Thymus (tissue), 11 donors: ENCODE data around the gene MS4A15. TPM values are rescaled to one million over a fixed set of nuclear protein-coding genes. Genes with fewer than 3 reads are reported as not detected.

ENCODE experiments used
- DNase-seq, 9 donors: peaks; one replicate each; pipeline ENCODE4 v3.0.0-alpha.2; 2013; ENCODE audit warnings: low spot score in 9 of 9, low read depth in 6 of 9, missing footprints in 1 of 9
- H3K27ac ChIP-seq, 2 donors: one replicate each; pipeline ENCODE4 v1.5.1; 2013; ENCODE audit warnings: control low read depth in 1 of 2, low read depth in 1 of 2, low read length in 1 of 2, mild to moderate bottlenecking in 1 of 2, moderate library complexity in 1 of 2
- H3K27me3 ChIP-seq, 2 donors: one replicate each; pipeline ENCODE4 v1.5.1; 2013; ENCODE audit warnings: low read length in 1 of 2; ENCODE audit not compliant: control insufficient read depth in 2 of 2, insufficient read depth in 1 of 2
- H3K36me3 ChIP-seq, 2 donors: one replicate each; pipeline ENCODE4 v1.5.1; 2013; ENCODE audit warnings: low read length in 1 of 2, mild to moderate bottlenecking in 1 of 2, moderate library complexity in 1 of 2; ENCODE audit not compliant: control insufficient read depth in 2 of 2, insufficient read depth in 2 of 2
- H3K4me1 ChIP-seq, 2 donors: one replicate each; pipeline ENCODE4 v1.5.1; 2013; ENCODE audit warnings: low read length in 2 of 2; ENCODE audit not compliant: control insufficient read depth in 2 of 2, insufficient read depth in 2 of 2
- H3K4me3 ChIP-seq, 2 donors: one replicate each; pipeline ENCODE4 v1.5.1; 2013; ENCODE audit warnings: low read length in 2 of 2, control low read depth in 1 of 2, mild to moderate bottlenecking in 1 of 2
- H3K9me3 ChIP-seq, 2 donors: one replicate each; pipeline ENCODE4 v1.5.1; 2013; ENCODE audit warnings: low read length in 1 of 2, mild to moderate bottlenecking in 1 of 2; ENCODE audit not compliant: control insufficient read depth in 2 of 2, insufficient read depth in 1 of 2
- whole genome bisulfite sequencing: extraction: QIAGEN DNeasy Blood & Tissue Kit; methylation state at CpG from one replicate; pipeline ENCODE4 v1.1.7; 2013; 5-methylcytosine and 5-hydroxymethylcytosine counted together
- polyA plus RNA-seq: library from polyadenylated mRNA; stranded (reverse); fragments of 200-250 nt; gene quantifications from one replicate; pipeline ENCODE4 v1.2.3, GENCODE V29; 2013
- total RNA-seq: library from RNA; stranded (reverse); fragments of 120-200 nt; gene quantifications from one replicate; pipeline ENCODE4 v1.2.4, GENCODE V29; 2013
- donor health status: healthy.

The MS4A15 gene
- total and polyA plus RNA-seq, 2 donors: 0.23 TPM; not detected in 1

GRCh38 chr11:60786811-60787567, 30.3 kb downstream of the MS4A15 start:
- 91% methylated on average over 15 of the region's 15 CpGs for WGBS
- Histone ChIP-seq H3K27me3 (peaks cover 0 to 2% of the 10 kb centered on the region in 2 donors), H3K4me3 (no peak overlapping the region), H3K4me1 (peaks cover 0 to 5% of the 10 kb centered on the region in 2 donors), H3K36me3 (no peaks in the 10 kb centered on the region), H3K27ac (no peak overlapping the region), H3K9me3 (peaks cover 0 to 6% of the 10 kb centered on the region in 2 donors)
- DNase-seq: no peak

- H3K4me3 ChIP-seq: no peak overlapping the region
- H3K27ac ChIP-seq: no peak overlapping the region
- no peaks in the 10 kb centered on the region for H3K36me3 ChIP-seq
- WGBS: 89% methylated on average over 7 of the region's 7 CpGs
- H3K4me1 ChIP-seq: peaks cover 0 to 5% of the 10 kb centered on the region in 2 donors
- peaks cover 0 to 2% of the 10 kb centered on the region in 2 donors for H3K27me3 ChIP-seq
- no peak for DNase-seq
- peaks cover 0 to 6% of the 10 kb centered on the region in 2 donors for H3K9me3 ChIP-seq
These were observed 31.9 kb downstream of the MS4A15 start for GRCh38 chr11:60788401-60789125.

DNA sequence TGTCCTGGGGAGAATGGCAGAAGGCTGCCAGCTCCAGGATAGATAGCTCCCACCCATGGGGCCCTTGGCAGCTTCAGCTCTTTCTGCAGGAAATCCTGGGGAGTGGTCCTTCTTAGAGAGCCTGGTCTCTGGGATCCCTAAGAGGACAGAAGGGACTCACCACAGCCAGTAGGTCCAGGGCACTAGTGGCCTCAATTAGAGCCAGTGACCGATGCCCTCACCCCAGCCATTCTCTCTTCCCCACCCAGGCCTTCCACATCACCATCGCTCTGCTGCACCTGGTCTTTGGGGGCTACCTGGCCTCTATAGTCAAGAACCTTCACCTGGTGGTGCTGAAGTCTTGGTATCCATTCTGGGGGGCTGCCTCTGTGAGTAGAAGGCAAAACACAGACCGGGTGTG, 34.1 kb downstream of the MS4A15 start:
- no peak for DNase-seq
- H3K27ac ChIP-seq: no peak overlapping the region
- peaks cover 0 to 6% of the 10 kb centered on the region in 2 donors for H3K9me3 ChIP-seq
- peaks cover 0 to 2% of the 10 kb centered on the region in 2 donors for H3K27me3 ChIP-seq
- H3K4me3 ChIP-seq: no peak overlapping the region
- peaks cover 0 to 5% of the 10 kb centered on the region in 2 donors for H3K4me1 ChIP-seq
- no peaks in the 10 kb centered on the region for H3K36me3 ChIP-seq
- WGBS: 96% methylated on average over 3 of the region's 3 CpGs

GRCh38 chr11:60791153-60791933, 34.7 kb downstream of the MS4A15 start:
- no peak for DNase-seq
- Histone ChIP-seq H3K4me3 (no peak overlapping the region), H3K9me3 (peaks cover 0 to 6% of the 10 kb centered on the region in 2 donors), H3K27ac (no peak overlapping the region), H3K4me1 (peaks cover 0 to 5% of the 10 kb centered on the region in 2 donors), H3K36me3 (no peaks in the 10 kb centered on the region), H3K27me3 (peaks cover 0 to 2% of the 10 kb centered on the region in 2 donors)
- WGBS: 96% methylated on average over 4 of the region's 4 CpGs

GRCh38 chr11:60792521-60792920, 35.9 kb downstream of the MS4A15 start:
- WGBS: 78% methylated on average over 3 of the region's 3 CpGs

GRCh38 chr11:60795291-60795690, 38.6 kb downstream of the MS4A15 start:
- Histone ChIP-seq H3K27ac (no peak overlapping the region), H3K4me3 (no peak overlapping the region), H3K9me3 (peaks cover 0 to 9% of the 10 kb centered on the region in 2 donors), H3K4me1 (no peaks in the 10 kb centered on the region), H3K36me3 (no peaks in the 10 kb centered on the region), H3K27me3 (peaks cover 0 to 18% of the 10 kb centered on the region in 2 donors)
- DNase-seq: no peak
- WGBS: 87% methylated on average over 6 of the region's 6 CpGs

More at GRCh38 chr11:60792521-60792920, 35.9 kb downstream of the MS4A15 start:
- H3K9me3 ChIP-seq: peaks cover 0 to 6% of the 10 kb centered on the region in 2 donors
- no peak overlapping the region for H3K27ac ChIP-seq
- peaks cover 0 to 2% of the 10 kb centered on the region in 2 donors for H3K27me3 ChIP-seq
- no peaks in the 10 kb centered on the region for H3K36me3 ChIP-seq
- no peaks in the 10 kb centered on the region for H3K4me1 ChIP-seq
- no peak for DNase-seq
- no peak overlapping the region for H3K4me3 ChIP-seq

DNA sequence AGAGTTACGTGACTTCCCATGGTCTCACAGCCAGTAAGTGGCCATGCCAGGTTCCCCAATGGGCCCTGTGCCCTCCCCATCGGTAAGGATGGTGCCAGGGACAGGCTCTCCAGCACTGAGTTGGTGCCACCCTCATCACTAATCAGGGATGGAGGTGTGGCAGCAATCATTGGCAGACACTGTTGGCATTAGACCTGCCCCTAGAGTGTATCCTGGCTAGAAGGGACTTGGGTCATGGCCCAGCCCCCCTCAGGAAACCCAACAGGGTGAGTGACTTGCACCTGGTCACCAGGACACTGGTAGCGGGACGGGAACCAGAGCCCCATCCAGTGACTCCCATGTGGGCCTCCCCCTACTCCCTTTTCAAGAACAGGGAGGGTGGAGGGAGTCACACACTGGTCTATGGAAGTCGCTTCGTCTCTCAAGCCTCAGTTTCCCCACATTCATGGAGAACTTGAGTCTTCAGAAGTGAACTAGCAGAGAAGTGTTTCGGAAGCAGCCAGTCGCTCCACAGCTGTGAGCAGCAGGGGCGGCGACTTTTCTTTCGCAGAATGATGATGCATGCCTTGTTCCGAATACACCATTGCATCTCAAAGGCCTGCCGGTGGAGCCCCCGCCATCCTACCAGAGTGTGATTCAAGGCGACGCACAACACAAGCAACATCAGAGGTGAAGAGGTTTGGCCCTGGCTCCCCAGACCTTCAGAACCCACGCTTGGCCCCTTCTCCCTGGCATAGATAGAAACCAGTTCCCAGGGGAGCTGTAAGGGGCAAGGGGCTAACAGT, 41.4 kb downstream of the MS4A15 start:
- peaks cover 0 to 19% of the 10 kb centered on the region in 2 donors for H3K27me3 ChIP-seq
- DNase-seq: no peak
- H3K4me3 ChIP-seq: no peak overlapping the region
- 95% methylated on average over 17 of the region's 17 CpGs for WGBS
- H3K9me3 ChIP-seq: peaks cover 0 to 3% of the 10 kb centered on the region in 2 donors
- no peaks in the 10 kb centered on the region for H3K36me3 ChIP-seq
- no peaks in the 10 kb centered on the region for H3K4me1 ChIP-seq
- H3K27ac ChIP-seq: no peak overlapping the region

DNA sequence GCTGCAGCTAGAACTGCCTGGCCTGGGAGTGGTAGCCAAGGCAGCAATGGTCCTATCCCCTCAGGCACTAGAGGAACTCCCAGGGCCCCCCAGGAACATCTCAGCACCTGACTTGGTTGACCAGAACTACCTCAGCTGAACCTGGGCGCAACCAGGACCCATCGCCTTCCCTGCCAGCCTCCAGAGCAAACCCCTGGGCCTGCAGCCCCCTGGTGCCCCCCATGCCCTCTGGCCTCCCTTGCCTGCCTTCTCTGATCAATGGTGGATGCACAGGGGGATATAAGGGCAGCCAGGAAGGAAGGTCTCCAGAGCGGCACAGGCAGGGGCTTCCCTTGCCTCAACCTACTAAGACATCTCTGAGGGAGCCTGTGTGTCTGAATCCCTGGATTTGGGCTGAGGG, 42.0 kb downstream of the MS4A15 start:
- H3K27me3 ChIP-seq: peaks cover 0 to 19% of the 10 kb centered on the region in 2 donors
- no peaks in the 10 kb centered on the region for H3K4me1 ChIP-seq
- H3K4me3 ChIP-seq: no peak overlapping the region
- DNase-seq: no peak
- H3K9me3 ChIP-seq: peaks cover 0 to 3% of the 10 kb centered on the region in 2 donors
- WGBS: 99% methylated on average over 3 of the region's 3 CpGs
- H3K27ac ChIP-seq: no peak overlapping the region
- H3K36me3 ChIP-seq: no peaks in the 10 kb centered on the region
